Measurements from ENCODE around the gene EXOC7.

EXOC7 gene

DNA sequence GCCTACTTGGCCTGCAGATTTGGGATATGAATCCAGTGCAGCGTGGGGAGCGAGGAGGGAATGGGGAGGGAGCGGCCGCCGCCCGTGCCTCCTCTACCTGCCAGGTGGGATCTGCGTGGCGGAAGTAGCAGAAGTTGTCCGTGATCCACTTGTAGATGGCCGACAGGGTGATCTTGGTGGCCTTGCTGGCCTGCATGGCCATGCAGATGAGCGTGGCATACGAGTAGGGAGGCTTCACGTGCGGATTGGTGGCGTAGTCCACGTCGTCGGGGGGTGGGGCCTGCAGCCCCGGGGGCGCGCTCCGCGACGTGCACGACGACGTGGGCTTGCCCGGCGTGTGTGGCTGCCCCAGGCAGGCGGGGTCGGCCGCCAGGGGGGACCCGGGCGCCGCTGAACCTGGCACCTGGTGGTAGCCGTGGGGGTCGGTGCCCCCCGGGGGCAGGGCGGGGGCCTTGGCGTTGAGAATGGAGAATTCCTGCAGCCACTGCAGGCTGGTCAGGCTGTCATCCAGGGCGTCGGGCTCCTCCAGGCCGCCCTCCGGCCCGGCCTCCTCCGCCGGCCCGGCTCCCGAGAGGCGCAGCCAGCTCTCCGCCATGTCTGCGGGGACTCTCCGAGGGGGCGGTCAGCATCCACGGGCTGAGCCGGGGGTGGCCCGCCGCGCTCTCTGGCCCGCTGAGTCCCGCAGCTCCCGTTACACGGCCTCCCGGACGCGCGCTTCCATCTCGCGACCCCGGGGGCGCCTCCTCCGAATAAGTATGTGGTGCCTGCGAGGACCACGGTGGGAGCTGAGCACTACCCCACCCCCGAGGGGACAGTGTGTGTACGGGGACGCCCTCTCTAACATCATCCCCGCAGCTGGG, 36.4 kb upstream of the EXOC7 start:
- Histone ChIP-seq H3K4me3 (no peak overlapping the region), H4K20me1 (no peaks in the 10 kb centered on the region), H3K4me1 (peaks cover 52 to 85% (median 81%) of the 10 kb centered on the region in 10 experiments), H3K27ac (no peak overlapping the region), H3K9me3 (replicated peaks in 1 of 11) (no peaks in the 10 kb centered on the region), H3K4me2 (peak overlapping the region in 7 of 11 experiments; percentile 98 to 99 (median 99); a peak in 9 of 22 replicates), H3K9ac (no peak overlapping the region), H3K27me3 (peaks cover 29 to 60% (median 39%) of the 10 kb centered on the region in 11 experiments), H3K36me3 (no peaks in the 10 kb centered on the region)
- no peak for TF ChIP-seq Cebpa-rat (IDR thresholded peaks at IDR 0.05)

DNA sequence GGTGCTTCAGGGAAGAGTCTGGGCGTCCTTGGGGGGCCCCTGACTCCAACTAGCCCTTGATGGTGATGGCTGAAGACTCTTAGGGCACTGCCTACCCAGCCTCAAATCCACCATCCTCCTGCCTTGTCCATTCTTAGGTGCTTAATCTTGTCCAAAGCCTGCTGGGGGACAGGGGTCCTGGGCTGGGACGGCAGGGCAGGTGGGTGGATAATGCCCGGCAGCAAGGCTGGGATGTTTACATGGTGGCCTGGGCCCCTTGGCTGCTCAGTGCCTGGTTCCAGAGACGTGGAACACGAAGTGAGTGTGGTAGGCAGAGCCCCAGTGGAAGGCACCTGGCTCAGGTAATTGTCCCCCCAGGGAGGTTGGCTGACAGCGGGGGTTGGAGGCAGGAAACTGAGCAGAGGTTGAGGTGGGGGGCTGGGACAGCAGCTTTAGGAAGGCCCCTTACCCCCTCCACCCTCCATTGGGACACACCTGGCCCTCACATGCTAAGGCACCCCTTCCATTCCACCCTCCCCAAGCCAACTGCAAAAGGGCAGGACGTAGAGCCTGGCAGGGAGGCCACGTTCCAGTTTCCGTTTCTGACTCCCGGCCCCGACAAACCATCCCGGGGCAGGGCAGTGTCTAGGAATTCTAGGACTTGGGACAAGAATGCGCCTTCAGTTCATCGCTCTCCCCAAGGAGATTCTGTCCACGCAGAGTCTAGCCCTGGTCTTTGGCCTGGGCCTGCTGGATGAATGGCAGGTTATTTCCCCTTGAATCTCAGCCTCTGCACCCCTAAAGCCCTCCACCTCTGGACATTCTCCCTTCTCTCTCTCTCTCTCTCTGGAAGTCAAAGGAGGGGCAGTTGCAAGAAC, 35.5 kb upstream of the EXOC7 start:
- H3K4me3 ChIP-seq, result no peak overlapping the region
- peak overlapping the region in 1 of 11 experiments; percentile 97; a peak in 2 of 22 replicates for H3K4me2 ChIP-seq
- H3K9ac ChIP-seq, result no peak overlapping the region
- no peaks in the 10 kb centered on the region for H3K36me3 ChIP-seq
- TF ChIP-seq Cebpa-rat (IDR thresholded peaks at IDR 0.05), result no peak
- peaks cover 43 to 85% (median 78%) of the 10 kb centered on the region in 10 experiments for H3K4me1 ChIP-seq
- no peak overlapping the region for H3K27ac ChIP-seq
- peaks cover 29 to 60% (median 39%) of the 10 kb centered on the region in 11 experiments for H3K27me3 ChIP-seq
- no peaks in the 10 kb centered on the region for H4K20me1 ChIP-seq
- H3K9me3 ChIP-seq (replicated peaks in 1 of 11), result no peaks in the 10 kb centered on the region

DNA sequence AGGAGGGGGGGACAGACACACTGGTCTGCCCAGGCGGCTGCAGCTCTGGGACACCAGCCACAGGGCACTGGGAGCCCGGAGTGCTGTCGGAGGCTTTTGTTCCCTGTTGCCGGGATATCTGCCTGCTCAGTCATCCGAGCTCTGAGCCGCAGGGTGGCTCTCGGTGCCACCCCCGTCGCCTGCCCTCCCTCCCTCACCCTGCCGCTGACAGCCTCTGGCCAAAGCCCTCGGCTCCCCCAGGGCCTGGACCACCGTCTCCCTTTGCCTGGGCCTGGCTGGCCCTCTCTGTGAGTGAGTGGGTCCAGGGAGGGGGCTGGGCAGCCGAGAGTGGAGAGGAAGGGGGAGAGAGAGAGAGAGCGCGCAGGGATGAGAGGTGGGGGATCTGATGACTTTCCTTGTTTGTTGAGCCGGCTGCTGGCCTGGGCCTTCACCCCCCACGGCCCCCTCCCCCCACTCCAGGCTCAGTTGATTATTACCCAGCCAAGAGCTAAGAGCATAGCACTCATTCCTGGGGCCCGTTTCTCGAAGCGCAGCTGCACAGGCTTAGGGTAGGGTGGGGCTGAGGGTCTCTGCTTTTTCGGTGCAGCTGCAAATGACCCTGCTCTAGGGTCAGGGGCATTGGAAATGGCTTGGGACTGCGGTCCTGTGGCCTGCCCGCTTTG, 34.8 kb upstream of the EXOC7 start:
- H3K27me3 ChIP-seq, result peaks cover 29 to 60% (median 39%) of the 10 kb centered on the region in 11 experiments

DNA sequence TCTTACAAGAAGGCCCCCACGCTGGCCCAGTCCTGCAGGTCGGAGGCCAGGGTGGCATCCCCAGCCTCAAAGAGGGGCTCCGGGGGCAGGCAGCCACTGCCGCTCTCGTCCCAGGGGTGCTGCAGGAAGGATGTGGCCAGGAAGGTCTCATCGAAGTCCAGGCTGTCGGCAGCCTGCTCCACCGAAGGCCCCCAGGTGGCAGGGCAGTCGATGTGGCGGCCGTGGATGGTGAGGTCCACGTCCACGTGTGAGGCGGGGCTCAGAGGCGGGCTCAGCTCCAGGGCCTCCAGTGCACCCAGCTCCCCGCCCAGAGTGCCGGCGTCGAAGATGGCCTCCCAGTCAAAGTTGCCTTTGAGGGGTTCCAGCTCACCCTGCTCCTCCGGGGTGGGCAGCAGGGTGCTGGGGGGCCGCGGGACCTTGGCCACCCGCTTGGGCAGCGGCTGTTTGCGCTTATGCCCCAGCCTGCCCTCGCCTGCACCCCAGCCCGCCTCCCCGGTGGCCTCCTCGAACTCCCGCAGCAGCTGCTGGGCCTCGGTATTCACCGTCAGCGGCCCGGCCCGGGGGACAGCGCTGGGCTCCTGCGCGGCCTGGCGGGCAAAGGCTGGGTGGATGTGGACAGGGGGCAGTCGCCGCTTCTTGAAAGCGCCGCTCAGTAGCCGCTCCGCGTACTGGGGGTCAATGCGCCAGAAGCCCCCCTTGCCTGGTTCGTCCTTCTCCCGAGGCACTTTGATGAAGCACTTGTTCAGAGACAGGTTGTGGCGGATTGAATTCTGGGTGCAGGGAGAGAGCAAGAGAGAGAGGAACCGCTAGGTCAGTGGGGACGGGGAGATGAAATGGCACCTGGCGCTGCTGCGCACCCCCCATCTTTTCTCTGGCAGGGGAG, 34.0 kb upstream of the EXOC7 start:
- Histone ChIP-seq H3K9ac (peak overlapping the region in 5 of 11 experiments; percentile 30 to 64 (median 55); a peak in 10 of 22 replicates), H4K20me1 (no peaks in the 10 kb centered on the region), H3K36me3 (no peaks in the 10 kb centered on the region), H3K4me1 (peaks cover 33 to 84% (median 77%) of the 10 kb centered on the region in 10 experiments), H3K4me3 (0 out of 20 replicates have a peak overlapping the region, but pooled peaks of 1 of the 10 experiments have one; percentile 35), H3K9me3 (replicated peaks in 1 of 11) (no peaks in the 10 kb centered on the region), H3K27ac (peak overlapping the region in 4 of 11 experiments; percentile 9 to 62 (median 50); a peak in 5 of 22 replicates), H3K4me2 (peak overlapping the region; percentile 44 to 97 (median 81)), H3K27me3 (peaks cover 29 to 60% (median 39%) of the 10 kb centered on the region in 11 experiments)
- no peak for TF ChIP-seq Cebpa-rat (IDR thresholded peaks at IDR 0.05)

More for the DNA sequence above, 34.8 kb upstream of the EXOC7 start:
- H3K27ac ChIP-seq, result no peak overlapping the region
- no peaks in the 10 kb centered on the region for H3K9me3 ChIP-seq (replicated peaks in 1 of 11)
- H3K4me1 ChIP-seq, result peaks cover 41 to 85% (median 78%) of the 10 kb centered on the region in 10 experiments
- TF ChIP-seq Cebpa-rat (IDR thresholded peaks at IDR 0.05), result no peak
- H3K4me3 ChIP-seq, result no peak overlapping the region
- peak overlapping the region in 9 of 11 experiments; percentile 68 to 97 (median 92); a peak in 15 of 22 replicates for H3K4me2 ChIP-seq
- no peaks in the 10 kb centered on the region for H3K36me3 ChIP-seq
- H4K20me1 ChIP-seq, result no peaks in the 10 kb centered on the region
- H3K9ac ChIP-seq, result no peak overlapping the region

DNA sequence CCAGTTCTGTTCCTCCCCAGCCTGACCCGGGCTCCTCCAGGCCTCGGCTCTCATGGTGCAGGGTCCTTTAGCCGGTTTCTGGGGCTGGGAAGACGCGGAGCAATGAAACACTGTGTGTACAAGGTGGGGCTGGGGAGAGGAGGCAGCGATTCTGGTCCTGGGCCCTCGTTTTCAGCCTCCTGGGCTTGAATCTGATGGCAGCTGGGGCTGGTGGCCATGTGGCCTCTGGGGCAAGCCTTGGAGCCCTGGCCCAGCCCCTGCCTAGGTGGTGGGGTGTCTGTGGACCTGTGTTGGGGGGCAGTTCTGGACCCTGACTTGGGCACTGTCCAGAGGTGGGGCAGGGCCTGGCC, 33.4 kb upstream of the EXOC7 start:
- no peaks in the 10 kb centered on the region for H3K36me3 ChIP-seq
- peaks cover 27 to 78% (median 71%) of the 10 kb centered on the region in 10 experiments for H3K4me1 ChIP-seq
- no peak for TF ChIP-seq Cebpa-rat (IDR thresholded peaks at IDR 0.05)
- H3K27me3 ChIP-seq, result peaks cover 29 to 54% (median 36%) of the 10 kb centered on the region in 11 experiments
- 0 out of 20 replicates have a peak overlapping the region, but pooled peaks of 1 of the 10 experiments have one; percentile 35 for H3K4me3 ChIP-seq
- peak overlapping the region; percentile 44 to 97 (median 81); a peak in 20 of 22 replicates for H3K4me2 ChIP-seq
- H3K9me3 ChIP-seq (replicated peaks in 1 of 11), result no peaks in the 10 kb centered on the region
- peak overlapping the region in 5 of 11 experiments; percentile 30 to 64 (median 55); a peak in 10 of 22 replicates for H3K9ac ChIP-seq
- H4K20me1 ChIP-seq, result no peaks in the 10 kb centered on the region
- H3K27ac ChIP-seq, result peak overlapping the region in 5 of 11 experiments; percentile 9 to 62 (median 43); a peak in 6 of 22 replicates

DNA sequence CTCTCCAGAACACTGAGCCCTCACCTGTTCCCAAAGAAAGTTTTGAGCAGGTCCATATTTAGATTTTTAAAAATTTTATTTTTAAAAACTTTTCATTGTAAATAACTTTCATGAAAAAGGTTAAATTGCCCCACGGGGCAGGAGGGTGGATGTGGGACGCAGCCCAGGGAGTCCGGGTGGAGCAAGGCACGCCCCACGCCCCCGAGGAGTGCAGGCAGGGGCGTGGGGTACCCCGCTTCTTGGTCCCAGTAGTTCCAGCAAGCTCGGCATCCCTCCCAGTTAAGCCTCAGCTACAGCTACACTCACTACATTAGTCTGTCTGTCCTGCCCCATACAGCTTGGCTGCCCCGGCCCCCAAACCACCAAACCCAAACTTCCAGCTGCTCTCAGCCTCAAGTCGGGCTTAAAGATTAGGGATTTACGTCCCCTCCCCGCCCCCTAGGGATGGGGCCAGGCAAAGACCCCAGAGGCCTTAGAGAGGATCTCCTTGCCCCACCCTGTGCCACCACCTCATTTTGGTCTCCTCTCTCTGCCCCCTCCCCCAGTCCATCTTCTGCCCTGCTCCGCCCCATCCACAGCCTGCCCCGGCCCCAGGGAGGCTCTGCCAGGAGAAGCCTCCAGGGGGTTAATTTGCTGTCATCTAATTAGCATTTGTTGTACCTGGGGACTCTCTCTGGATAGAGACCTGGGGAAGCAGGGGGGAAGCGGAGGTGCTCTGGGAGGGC, 32.9 kb upstream of the EXOC7 start:
- H3K27me3 ChIP-seq, result peaks cover 26 to 49% (median 32%) of the 10 kb centered on the region in 11 experiments
- H3K9me3 ChIP-seq (replicated peaks in 1 of 11), result no peaks in the 10 kb centered on the region
- no peaks in the 10 kb centered on the region for H4K20me1 ChIP-seq
- TF ChIP-seq Cebpa-rat (IDR thresholded peaks at IDR 0.05), result no peak
- peaks cover 22 to 73% (median 65%) of the 10 kb centered on the region in 10 experiments for H3K4me1 ChIP-seq
- peak overlapping the region; percentile 23 to 97 (median 81); a peak in 18 of 22 replicates for H3K4me2 ChIP-seq
- no peaks in the 10 kb centered on the region for H3K36me3 ChIP-seq
- peak overlapping the region in 5 of 11 experiments; percentile 9 to 62 (median 43); a peak in 6 of 22 replicates for H3K27ac ChIP-seq
- peak overlapping the region in 5 of 11 experiments; percentile 30 to 64 (median 55); a peak in 9 of 22 replicates for H3K9ac ChIP-seq
- H3K4me3 ChIP-seq, result no peak overlapping the region

DNA sequence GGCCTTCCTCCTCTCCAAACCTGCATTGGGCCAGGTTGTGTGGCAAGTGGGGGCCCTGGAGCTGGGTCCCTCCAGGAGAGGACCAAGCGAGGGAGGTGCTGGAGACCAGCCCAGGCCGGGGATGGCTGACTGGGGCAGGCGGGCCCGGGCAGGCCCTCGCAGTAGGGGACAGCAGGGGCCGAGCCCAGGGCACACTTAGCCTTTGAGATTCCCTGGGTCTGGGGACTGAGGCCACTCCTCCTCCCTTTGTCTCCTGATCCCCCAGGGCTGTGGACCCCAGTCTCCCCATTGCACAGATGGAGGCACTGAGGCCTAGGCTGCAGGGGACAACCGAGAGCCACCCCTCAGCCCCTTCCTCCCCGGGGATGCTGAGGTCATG, 32.2 kb upstream of the EXOC7 start:
- H3K36me3 ChIP-seq, result no peaks in the 10 kb centered on the region
- H4K20me1 ChIP-seq, result no peaks in the 10 kb centered on the region
- no peaks in the 10 kb centered on the region for H3K9me3 ChIP-seq (replicated peaks in 1 of 11)
- H3K27me3 ChIP-seq, result peaks cover 21 to 44% (median 25%) of the 10 kb centered on the region in 11 experiments
- peak overlapping the region in 1 of 11 experiments; percentile 64; a peak in 2 of 22 replicates for H3K9ac ChIP-seq
- TF ChIP-seq Cebpa-rat (IDR thresholded peaks at IDR 0.05), result no peak
- H3K4me2 ChIP-seq, result peak overlapping the region in 10 of 11 experiments; percentile 17 to 97 (median 86); a peak in 19 of 22 replicates
- no peak overlapping the region for H3K27ac ChIP-seq
- no peak overlapping the region for H3K4me3 ChIP-seq
- H3K4me1 ChIP-seq, result peaks cover 17 to 68% (median 60%) of the 10 kb centered on the region in 10 experiments

Measured in BLaER1 treated with 17β-estradiol and CSF1 and Interleukin-3, amounts not matched to agents 10 nM and 100 nM (cell line).